Measurements from ENCODE around the gene PIK3C3.

DNA sequence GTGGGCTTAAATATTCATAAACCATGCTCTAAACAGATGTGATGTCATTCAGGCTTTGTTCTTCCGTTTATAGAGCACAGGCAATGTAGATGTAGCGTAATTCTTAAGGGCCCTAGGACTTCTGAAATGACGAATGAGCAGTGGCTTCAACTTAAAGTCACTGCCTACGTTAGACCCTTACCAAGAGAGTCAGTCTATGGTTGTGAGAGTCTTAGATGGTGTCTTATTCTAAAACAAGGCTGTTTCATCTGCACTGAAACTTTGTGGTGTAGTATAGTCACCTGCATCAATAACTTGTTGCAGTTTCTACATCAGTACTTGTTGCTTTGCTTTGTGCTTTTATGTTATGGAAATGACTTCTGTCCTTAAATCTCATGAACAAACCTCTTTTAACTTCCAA is 56.0 kb downstream of the PIK3C3 start:
- TF ChIP-seq, protein P1, sequence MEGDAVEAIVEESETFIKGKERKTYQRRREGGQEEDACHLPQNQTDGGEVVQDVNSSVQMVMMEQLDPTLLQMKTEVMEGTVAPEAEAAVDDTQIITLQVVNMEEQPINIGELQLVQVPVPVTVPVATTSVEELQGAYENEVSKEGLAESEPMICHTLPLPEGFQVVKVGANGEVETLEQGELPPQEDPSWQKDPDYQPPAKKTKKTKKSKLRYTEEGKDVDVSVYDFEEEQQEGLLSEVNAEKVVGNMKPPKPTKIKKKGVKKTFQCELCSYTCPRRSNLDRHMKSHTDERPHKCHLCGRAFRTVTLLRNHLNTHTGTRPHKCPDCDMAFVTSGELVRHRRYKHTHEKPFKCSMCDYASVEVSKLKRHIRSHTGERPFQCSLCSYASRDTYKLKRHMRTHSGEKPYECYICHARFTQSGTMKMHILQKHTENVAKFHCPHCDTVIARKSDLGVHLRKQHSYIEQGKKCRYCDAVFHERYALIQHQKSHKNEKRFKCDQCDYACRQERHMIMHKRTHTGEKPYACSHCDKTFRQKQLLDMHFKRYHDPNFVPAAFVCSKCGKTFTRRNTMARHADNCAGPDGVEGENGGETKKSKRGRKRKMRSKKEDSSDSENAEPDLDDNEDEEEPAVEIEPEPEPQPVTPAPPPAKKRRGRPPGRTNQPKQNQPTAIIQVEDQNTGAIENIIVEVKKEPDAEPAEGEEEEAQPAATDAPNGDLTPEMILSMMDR (IDR thresholded peaks at IDR 0.05), result no peak
- no peak for TF ChIP-seq POLR2A (IDR thresholded peaks at IDR 0.05)

Data from ovary (tissue), 3 donors.